Kidney (tissue), 14 donors: ENCODE measurements around the gene MED6. TPM values are rescaled to one million over a fixed set of nuclear protein-coding genes. Genes with fewer than 3 reads are reported as not detected.

Source experiments
- DNase-seq, 5 donors: peaks; one replicate each; pipeline ENCODE4 v3.0.0-alpha.2; 2013 to 2020
- FAIRE-seq: peaks from 2 replicates; lab custom pipeline; 2012; peaks lifted over from hg19 to GRCh38; lab: Jason Lieb, UNC
- H3K27ac ChIP-seq, 2 donors: one replicate each; pipeline ENCODE4 v1.7.0; 2013; ENCODE audit warnings: low read depth in 2 of 2, low read length in 2 of 2, inconsistent platforms in 1 of 2
- H3K27me3 ChIP-seq: one replicate; pipeline ENCODE4 v1.7.1; 2013; ENCODE audit warnings: low read length, inconsistent platforms; ENCODE audit not compliant: control insufficient read depth, insufficient read depth
- H3K36me3 ChIP-seq, 3 donors: one replicate each; pipeline versions ENCODE4 v1.7.0 to v1.7.1; 2013; ENCODE audit warnings: low read length in 3 of 3, control low read depth in 1 of 3, inconsistent platforms in 1 of 3; ENCODE audit not compliant: insufficient read depth in 3 of 3, control insufficient read depth in 2 of 3
- H3K4me1 ChIP-seq, 3 donors: one replicate each; pipeline versions ENCODE4 v1.7.0 to v1.7.1; 2013; ENCODE audit warnings: low read length in 3 of 3, inconsistent platforms in 1 of 3, low read depth in 1 of 3; ENCODE audit not compliant: control insufficient read depth in 2 of 3, insufficient read depth in 2 of 3
- H3K4me3 ChIP-seq, 3 donors: one replicate each; pipeline versions ENCODE4 v1.7.0 to v1.8.1; 2013; ENCODE audit warnings: low read length in 3 of 3, control low read depth in 1 of 3, inconsistent platforms in 1 of 3
- H3K9ac ChIP-seq, 3 donors: one replicate each; pipeline versions ENCODE4 v1.7.0 to v1.7.1; 2013; ENCODE audit warnings: low read length in 3 of 3, control low read depth in 1 of 3, inconsistent platforms in 1 of 3
- H3K9me3 ChIP-seq, 3 donors: one replicate each; pipeline versions ENCODE4 v1.7.0 to v1.7.1; 2013; ENCODE audit warnings: low read length in 3 of 3, control low read depth in 1 of 3, inconsistent platforms in 1 of 3; ENCODE audit not compliant: control insufficient read depth in 2 of 3, insufficient read depth in 1 of 3
- intact Hi-C: fragments of 100-400 bp; cut with DNase I; formaldehyde crosslinking; loops from one replicate; pipeline ENCODE4 v1.11.1; 2022
- polyA plus RNA-seq: library from polyadenylated mRNA; stranded (reverse); fragments of 350-450 nt; fragmentation: Illumina TruSeq; extraction: RNeasy Lipid Tissue Mini Kit (QIAGEN cat#74804); gene quantifications from one replicate; pipeline ENCODE4 v1.2.3, GENCODE V29; 2014; ENCODE audit warnings: low read depth, low replicate concordance; ENCODE audit not compliant: insufficient read depth
- total RNA-seq: library from RNA; stranded (reverse); fragmentation: NEBNext Ultra II Directional; extraction: Animal tissue kit (Norgen Biotek cat#: 25700); gene quantifications from one replicate; pipeline ENCODE4 v1.2.1, GENCODE V29; 2021
- TF ChIP-seq, protein P1 (sequence below): IDR thresholded peaks from 3 replicates; pipeline ENCODE4 v1.5.1; 2012; ENCODE audit warnings: mild to moderate bottlenecking, moderate library complexity, borderline replicate concordance; ENCODE audit not compliant: insufficient read depth; ENCODE audit errors: extremely low read depth
- donor health status: control.
- donor health status: control.
- donor health status: control.
- donor health status: control.
- donor health status: control.
- donor health status: DM: yes; HTN: yes; CAD: no.
- donor health status: Normal renal cell carcinoma (clear cell type).

Gene MED6
- total and polyA plus RNA-seq, 2 donors from 2014 or later, result 12.2 to 33.0 TPM

DNA sequence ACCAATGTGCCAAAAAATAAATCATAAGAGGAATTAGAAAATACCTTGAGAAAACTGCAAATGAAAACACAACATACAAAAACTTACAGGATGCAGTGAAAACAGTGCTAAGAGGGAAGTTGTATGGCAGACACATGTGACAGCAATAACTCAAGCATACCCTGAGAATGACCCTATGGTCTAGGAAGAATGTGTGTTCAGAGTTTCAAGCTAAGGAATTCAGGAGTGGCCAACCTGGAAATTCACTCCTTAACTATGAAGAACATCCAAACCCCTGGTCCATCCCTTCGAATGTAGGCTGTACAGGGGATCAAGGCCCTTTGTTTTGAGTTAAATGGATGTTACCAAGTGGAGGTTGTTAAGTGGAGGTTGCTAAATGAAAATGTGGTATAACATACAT is 24.5 kb upstream of the MED6 start:
- Histone ChIP-seq H3K27me3 (no peaks in the 10 kb centered on the region), H3K4me1 (no peaks in the 10 kb centered on the region), H3K4me3 (no peak overlapping the region), H3K36me3 (no peaks in the 10 kb centered on the region), H3K27ac (no peak overlapping the region), H3K9ac (no peak overlapping the region), H3K9me3 (peaks cover 0 to 8% (median 0%) of the 10 kb centered on the region in 3 donors)
- intact Hi-C loops, result no loop called here
- TF ChIP-seq, protein P1, sequence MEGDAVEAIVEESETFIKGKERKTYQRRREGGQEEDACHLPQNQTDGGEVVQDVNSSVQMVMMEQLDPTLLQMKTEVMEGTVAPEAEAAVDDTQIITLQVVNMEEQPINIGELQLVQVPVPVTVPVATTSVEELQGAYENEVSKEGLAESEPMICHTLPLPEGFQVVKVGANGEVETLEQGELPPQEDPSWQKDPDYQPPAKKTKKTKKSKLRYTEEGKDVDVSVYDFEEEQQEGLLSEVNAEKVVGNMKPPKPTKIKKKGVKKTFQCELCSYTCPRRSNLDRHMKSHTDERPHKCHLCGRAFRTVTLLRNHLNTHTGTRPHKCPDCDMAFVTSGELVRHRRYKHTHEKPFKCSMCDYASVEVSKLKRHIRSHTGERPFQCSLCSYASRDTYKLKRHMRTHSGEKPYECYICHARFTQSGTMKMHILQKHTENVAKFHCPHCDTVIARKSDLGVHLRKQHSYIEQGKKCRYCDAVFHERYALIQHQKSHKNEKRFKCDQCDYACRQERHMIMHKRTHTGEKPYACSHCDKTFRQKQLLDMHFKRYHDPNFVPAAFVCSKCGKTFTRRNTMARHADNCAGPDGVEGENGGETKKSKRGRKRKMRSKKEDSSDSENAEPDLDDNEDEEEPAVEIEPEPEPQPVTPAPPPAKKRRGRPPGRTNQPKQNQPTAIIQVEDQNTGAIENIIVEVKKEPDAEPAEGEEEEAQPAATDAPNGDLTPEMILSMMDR, result no peak
- DNase-seq (peak in 1 of 5 donors; percentile 26), FAIRE-seq (no peak)

DNA sequence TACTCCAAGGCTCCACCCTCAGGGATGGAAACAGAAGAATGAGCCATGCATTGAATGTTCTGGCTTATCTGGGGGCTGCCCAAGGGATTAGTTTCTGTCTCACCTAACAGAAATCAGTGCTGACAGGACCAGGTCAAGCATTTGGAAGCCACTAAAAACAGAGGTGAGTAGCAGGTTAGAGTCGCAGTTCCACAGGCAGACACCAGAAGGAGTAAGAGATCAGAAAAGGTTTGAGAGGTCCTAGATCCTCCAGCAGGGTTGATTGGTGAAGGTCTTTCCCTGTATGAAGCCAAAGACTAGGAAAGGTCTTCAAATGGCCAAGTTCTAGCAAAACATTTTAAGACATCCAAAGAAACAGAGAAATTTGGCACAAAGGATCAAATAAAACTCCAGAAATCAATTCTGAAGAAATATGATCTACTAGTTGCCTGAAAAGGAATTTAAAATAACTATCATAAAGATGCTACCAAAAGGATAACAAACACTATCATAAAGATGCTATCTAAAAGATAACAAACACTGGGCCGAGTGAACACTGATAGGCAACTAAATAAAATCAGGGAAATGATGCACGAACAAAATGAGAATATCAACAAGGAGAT is 21.8 kb upstream of the MED6 start:
- no peak overlapping the region for H3K9ac ChIP-seq
- no peaks in the 10 kb centered on the region for H3K9me3 ChIP-seq
- DNase-seq (peak in 2 of 5 donors; percentile 33 to 49), FAIRE-seq (no peak)
- H3K4me1 ChIP-seq, result no peaks in the 10 kb centered on the region
- H3K27ac ChIP-seq, result no peak overlapping the region
- no peak overlapping the region for H3K4me3 ChIP-seq
- TF ChIP-seq, protein P1, result peak; percentile 73
- intact Hi-C loops, result no loop called here
- no peaks in the 10 kb centered on the region for H3K27me3 ChIP-seq
- H3K36me3 ChIP-seq, result no peaks in the 10 kb centered on the region

DNA sequence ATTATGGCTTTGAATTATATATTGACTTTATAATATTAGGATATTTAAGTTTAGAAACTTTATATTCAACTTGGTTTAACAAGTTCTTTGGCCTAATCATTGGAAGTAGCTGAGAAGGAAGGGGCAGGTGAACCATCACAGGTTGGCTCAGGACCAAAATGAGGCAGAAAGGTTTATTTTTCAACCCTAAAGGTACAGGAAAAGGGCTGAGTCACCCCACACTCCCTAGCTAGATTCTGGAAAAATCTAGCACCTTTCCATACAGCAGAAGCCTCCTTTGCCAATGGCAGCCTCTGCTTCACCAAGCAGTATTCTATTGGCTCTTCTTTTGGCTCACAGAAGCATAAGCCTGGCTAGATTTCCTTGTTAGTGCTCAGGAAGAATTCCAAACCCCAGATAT is 19.3 kb upstream of the MED6 start:
- DNase-seq (no peak), FAIRE-seq (no peak)
- Histone ChIP-seq H3K4me1 (no peaks in the 10 kb centered on the region), H3K27me3 (no peaks in the 10 kb centered on the region), H3K9me3 (no peaks in the 10 kb centered on the region), H3K36me3 (no peaks in the 10 kb centered on the region), H3K4me3 (no peak overlapping the region), H3K9ac (no peak overlapping the region), H3K27ac (no peak overlapping the region)
- TF ChIP-seq, protein P1, result no peak
- intact Hi-C loops, result loop anchor here (10.0 kb wide), 1 partner anchor 85 kb away; no protein-coding TSS in a partner anchor
